Testis (tissue), 2 donors: ENCODE data around the gene DTNA.

ENCODE experiments used
- CTCF ChIP-seq, 3 experiments: fragments of 450-650 bp in 2 of 3; fragments of 200-600 bp in 1 of 3; sonication (generic) in 1 of 3; IDR thresholded peaks; one replicate each; pipeline ENCODE4 v1.5.1; 2016 to 2019; ENCODE audit warnings: antibody characterized with exemption in 3 of 3, mild to moderate bottlenecking in 2 of 3, moderate library complexity in 1 of 3
- POLR2A ChIP-seq: fragments of 450-650 bp; IDR thresholded peaks from one replicate; pipeline ENCODE4 v1.6.1; 2017; ENCODE audit warnings: antibody characterized with exemption, mild to moderate bottlenecking, moderate library complexity

- no peak for TF ChIP-seq CTCF (IDR thresholded peaks at IDR 0.05)
- no peak for TF ChIP-seq POLR2A
Measured at GRCh38 chr18:34799291-34799690, 89.2 kb downstream of the DTNA start.
